Cerebellar nuclear complex (tissue), 1 donor: ENCODE measurements around the gene PLEKHN1.
"Not testable (repeated sequence)": the region's sequence is repeated elsewhere in the genome, so short reads cannot be mapped to it uniquely, and the experiment has no call there.

Experiments
- DNase-seq, 2 experiments: peaks; one replicate each; lab custom pipeline; 2025; lab: John Stamatoyannopoulos, UW

Gene PLEKHN1

DNA sequence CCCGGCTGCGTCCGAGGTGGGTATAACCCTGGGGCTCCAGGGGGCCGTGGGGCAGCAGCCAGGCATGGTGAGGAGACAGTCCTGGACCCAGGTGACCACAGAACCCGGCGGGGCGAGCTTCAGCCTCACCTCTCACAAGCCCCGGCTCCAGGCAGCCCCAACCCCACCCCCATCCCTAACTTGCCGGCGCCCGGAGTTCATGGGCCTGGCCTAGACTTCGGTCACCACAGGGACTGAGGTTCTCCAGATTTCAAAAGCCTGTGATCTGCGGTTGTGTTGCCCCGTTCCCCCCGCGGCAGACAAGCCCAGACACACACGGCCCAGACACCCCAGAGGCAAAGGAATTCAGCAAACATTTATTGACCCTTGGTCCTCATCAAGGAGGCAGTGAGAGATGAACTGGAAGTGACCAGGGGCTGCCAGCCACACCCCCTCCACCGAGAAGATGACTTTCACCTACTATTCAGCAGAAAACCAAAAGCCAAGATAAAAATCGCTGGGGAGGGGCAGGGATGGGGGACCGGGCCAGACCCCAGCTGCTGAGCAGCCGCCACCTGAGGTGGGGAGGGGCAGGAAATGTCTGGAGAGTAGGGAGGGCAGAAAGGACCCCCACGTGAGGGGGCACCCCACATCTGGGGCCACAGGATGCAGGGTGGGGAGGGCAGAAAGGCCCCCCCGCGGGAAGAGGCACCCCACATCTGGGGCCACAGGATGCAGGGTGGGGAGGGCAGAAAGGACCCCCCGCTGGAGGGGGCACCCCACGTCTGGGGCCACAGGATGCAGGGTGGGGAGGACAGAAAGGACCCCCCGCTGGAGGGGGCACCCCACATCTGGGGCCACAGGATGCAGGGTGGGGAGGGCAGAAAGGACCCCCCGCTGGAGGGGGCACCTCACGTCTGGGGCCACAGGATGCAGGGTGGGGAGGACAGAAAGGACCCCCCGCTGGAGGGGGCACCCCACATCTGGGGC, 29.7 kb downstream of the PLEKHN1 start:
- DNase-seq = no peak

- DNase-seq = no peak
These were observed 30.8 kb downstream of the PLEKHN1 start for GRCh38 chr1:996851-997712.

- no peak for DNase-seq
These were observed 31.4 kb downstream of the PLEKHN1 start for GRCh38 chr1:997713-997992.

- DNase-seq = no peak
These were observed 31.9 kb downstream of the PLEKHN1 start for GRCh38 chr1:997993-998744.

GRCh38 chr1:998745-998994, 32.4 kb downstream of the PLEKHN1 start:
- no peak for DNase-seq

DNA sequence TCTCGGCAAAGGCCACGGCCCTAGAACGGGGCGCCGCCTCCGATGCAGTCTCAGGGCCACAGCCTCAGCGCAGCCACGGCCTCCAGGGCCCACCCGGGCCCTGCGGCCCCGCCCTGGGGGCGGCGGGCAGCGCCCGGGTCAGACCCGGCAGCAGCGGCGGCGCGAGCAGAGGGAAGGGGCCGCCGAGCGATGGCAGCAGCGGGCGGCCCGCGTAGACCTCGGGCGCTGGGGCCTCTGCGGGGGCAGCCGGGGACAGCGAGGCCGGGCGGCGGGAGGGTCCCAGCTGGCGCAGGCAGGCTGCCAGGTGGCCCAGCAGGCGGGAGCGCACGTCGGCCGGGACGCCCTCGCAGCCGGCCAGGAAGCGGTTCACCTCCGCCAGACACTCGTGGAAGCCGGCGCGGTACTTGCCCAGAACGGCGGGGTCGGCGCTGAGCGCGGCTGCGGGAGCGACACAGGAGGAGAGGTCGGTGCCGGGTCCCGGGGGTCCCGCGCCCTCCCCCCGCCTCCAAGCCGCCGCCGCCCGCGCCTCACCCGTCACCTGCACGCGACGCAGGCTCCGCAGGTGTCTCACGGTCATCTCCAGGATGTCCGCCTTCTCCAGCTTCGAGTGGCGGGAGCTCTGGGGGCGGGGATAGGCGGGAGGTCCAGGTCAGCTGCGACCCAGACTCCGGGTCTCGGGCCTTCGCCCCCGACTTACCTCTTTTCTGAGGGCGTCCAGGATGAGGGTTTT, 32.9 kb downstream of the PLEKHN1 start:
- DNase-seq = no peak

DNA sequence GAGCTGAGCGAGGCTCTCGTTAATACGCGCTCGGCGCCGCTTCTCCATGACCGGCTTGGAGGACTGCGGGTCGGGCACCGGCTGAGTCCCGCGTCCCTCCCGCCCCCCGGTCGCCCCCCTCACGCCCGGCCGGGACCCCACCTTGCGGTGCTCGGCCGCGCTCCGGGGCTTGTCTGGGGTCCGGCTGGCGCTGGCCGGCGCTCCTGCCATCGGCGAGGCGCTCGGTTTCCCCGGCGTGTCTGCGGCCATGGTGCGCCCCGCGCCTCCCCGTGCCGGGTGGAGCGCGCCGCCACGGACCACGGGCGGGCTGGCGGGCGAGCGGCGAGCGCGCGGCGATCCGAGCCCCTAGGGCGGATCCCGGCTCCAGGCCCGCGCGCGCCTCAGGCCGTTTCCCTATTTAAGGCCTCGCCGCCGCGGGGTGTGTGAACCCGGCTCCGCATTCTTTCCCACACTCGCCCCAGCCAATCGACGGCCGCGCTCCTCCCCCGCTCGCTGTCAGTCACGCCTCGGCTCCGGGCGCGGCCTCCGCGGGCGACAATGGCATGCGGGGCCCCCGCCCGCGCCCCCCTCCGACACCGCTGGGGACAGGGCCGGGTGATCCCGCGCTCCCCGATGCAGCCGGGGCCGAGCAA, 33.6 kb downstream of the PLEKHN1 start, which contains the start of gene HES4:
TSS of gene HES4 (minus strand) at position 373 of the 632 bp plus-strand sequence. CDS start at position 249, 124 bp downstream.
- DNase-seq = no peak

DNA sequence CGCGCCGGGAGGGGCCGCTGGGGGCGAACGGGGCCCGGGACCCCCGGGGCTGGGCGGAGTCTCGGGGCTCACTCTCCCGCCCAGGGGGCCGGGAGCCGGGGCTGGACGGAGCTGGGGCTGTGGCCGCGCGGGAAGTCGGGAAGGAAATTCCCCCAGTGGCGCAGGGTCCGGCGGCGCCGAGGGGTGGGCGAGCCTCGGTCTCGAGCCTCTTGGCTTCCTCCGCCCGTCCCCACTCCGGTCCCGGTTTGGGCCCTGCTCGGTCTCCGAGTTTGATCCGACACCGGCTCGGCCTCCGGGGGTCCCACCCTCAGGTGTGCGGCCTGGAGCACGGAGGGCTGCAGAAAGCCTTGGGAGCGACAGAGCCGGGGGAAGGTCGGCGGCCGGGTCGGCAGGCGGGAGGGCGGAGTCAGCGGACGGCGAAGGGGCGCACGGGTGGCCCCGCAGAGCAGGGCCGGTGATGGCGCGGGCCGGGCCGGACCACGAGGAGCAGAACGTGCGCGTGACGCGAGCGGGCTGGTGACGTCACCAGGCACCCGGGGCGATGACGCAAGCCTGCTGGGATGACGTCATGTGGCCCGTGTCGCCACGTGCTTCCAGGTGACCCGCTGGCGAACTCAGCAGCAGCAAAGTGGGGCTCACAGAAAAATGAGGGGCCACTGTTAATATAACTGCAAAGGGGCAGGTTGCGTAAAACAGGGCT, 34.2 kb downstream of the PLEKHN1 start:
- no peak for DNase-seq

- no peak for DNase-seq
These were observed 34.9 kb downstream of the PLEKHN1 start for GRCh38 chr1:1001057-1001783.

- no peak for DNase-seq
These were observed 37.5 kb downstream of the PLEKHN1 start for GRCh38 chr1:1003618-1004419.

- DNase-seq = no peak
These were observed 38.1 kb downstream of the PLEKHN1 start for GRCh38 chr1:1004420-1004779.

GRCh38 chr1:1004780-1005697, 38.8 kb downstream of the PLEKHN1 start:
- no peak for DNase-seq

DNA sequence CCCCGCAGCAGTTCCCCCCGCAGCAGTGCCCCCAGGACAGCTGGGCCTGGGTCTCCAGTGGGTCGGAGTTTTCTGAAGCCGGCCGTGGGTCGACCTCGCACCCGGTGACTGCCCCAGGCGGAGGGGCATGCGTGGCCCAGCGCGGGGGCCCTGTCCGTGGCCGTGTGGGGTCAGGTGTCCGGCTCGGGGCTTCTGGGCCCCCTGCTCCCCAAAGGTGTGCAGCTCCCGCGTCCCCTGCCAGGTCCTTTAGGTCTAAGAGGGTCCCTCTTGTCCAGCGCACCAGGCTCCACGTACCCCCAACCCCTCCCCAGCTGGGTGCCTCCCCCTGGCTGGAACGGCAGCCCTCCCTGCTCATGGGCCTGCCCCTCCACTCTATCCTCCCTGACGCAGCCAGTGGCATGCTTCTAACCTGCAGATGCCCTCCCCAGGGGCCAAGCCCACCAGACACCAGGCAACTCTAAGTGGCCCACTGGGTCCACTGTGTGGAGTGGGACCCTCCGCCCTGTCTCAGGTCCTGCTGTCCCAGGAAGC, 39.6 kb downstream of the PLEKHN1 start:
- DNase-seq = no peak

GRCh38 chr1:1006305-1007159, 40.2 kb downstream of the PLEKHN1 start:
- no peak for DNase-seq

- DNase-seq = not testable (repeated sequence)
These were observed 43.8 kb downstream of the PLEKHN1 start for GRCh38 chr1:1010131-1010530.

GRCh38 chr1:1011396-1011949, 45.2 kb downstream of the PLEKHN1 start:
- no peak for DNase-seq

GRCh38 chr1:1012736-1013104, 46.4 kb downstream of the PLEKHN1 start:
- DNase-seq = not testable (repeated sequence)
